ENCODE data around the gene SPINT4.

DNA sequence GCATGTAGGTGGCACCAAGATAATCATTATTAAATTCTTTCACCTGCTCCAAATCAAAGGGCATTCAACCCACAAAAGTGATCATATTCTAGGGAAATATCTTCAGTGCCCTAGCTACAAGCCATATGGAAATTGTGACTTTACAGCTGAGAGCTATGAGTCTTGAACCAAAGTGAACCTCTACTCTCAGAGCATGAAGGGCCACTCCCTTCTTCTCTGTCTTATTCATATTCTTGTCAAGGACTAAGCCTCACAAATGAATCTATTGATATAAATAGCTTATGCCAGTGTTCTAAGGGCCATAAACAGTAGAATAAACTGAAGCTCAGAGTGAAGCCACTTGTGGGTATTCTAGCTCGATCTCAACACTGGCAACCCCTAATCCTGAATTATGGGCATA, 29.6 kb downstream of the SPINT4 start:
- no peak for TF ChIP-seq ZBTB7A (IDR thresholded peaks at IDR 0.05; ENCODE audit: low read depth)
- TF ChIP-seq, protein P1, sequence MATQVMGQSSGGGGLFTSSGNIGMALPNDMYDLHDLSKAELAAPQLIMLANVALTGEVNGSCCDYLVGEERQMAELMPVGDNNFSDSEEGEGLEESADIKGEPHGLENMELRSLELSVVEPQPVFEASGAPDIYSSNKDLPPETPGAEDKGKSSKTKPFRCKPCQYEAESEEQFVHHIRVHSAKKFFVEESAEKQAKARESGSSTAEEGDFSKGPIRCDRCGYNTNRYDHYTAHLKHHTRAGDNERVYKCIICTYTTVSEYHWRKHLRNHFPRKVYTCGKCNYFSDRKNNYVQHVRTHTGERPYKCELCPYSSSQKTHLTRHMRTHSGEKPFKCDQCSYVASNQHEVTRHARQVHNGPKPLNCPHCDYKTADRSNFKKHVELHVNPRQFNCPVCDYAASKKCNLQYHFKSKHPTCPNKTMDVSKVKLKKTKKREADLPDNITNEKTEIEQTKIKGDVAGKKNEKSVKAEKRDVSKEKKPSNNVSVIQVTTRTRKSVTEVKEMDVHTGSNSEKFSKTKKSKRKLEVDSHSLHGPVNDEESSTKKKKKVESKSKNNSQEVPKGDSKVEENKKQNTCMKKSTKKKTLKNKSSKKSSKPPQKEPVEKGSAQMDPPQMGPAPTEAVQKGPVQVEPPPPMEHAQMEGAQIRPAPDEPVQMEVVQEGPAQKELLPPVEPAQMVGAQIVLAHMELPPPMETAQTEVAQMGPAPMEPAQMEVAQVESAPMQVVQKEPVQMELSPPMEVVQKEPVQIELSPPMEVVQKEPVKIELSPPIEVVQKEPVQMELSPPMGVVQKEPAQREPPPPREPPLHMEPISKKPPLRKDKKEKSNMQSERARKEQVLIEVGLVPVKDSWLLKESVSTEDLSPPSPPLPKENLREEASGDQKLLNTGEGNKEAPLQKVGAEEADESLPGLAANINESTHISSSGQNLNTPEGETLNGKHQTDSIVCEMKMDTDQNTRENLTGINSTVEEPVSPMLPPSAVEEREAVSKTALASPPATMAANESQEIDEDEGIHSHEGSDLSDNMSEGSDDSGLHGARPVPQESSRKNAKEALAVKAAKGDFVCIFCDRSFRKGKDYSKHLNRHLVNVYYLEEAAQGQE (IDR thresholded peaks at IDR 0.05; ENCODE audit: low read depth) = no peak
- TF ChIP-seq, protein P2, sequence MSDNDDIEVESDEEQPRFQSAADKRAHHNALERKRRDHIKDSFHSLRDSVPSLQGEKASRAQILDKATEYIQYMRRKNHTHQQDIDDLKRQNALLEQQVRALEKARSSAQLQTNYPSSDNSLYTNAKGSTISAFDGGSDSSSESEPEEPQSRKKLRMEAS (IDR thresholded peaks at IDR 0.05) = no peak
- TF ChIP-seq NFIC (IDR thresholded peaks at IDR 0.05) = no peak
- no peak for TF ChIP-seq TAF1 (IDR thresholded peaks at IDR 0.05; ENCODE audit: low read depth)

Data from Ishikawa (cell line).